Fibroblast of villous mesenchyme (primary cell): Measurements from ENCODE around the gene PIGC. TPM values are rescaled to one million over a fixed set of nuclear protein-coding genes. Genes with fewer than 3 reads are reported as not detected.

Experiments
- DNase-seq: peaks from one replicate; pipeline ENCODE4 v3.0.0-alpha.2; 2010; ENCODE audit warnings: low read depth
- H3K4me3 ChIP-seq: 2 replicates; pipeline ENCODE4 v1.5.1; 2011; ENCODE audit warnings: low read depth, mild to moderate bottlenecking, low read length
- CTCF ChIP-seq: IDR thresholded peaks from 2 replicates; pipeline ENCODE4 v1.5.1; 2012; ENCODE audit warnings: low read depth, mild to moderate bottlenecking, low read length; ENCODE audit not compliant: insufficient read depth
- total RNA-seq: library from RNA; depleted of rRNA; stranded (reverse); fragments of >200 nt; gene quantifications from 2 replicates; pipeline ENCODE4 v1.2.3, GENCODE V29; 2012

Gene PIGC
- total RNA-seq, 1 donor: 16.4 TPM

GRCh38 chr1:172393354-172393753, 50.5 kb downstream of the PIGC start:
- no peak for TF ChIP-seq CTCF
- DNase-seq: no peak
- no peak overlapping the region for H3K4me3 ChIP-seq

GRCh38 chr1:172391976-172392375, 51.9 kb downstream of the PIGC start:
- no peak for DNase-seq
- no peak overlapping the region for H3K4me3 ChIP-seq
- TF ChIP-seq CTCF: no peak

Other genes with a start within 250 kb of the PIGC start
- not detected in 2 replicates for gene C1orf105, start 23.4 kb downstream of the PIGC start, total RNA-seq
- 38.7 and 56.1 TPM in 2 replicates for gene SUCO, start 89.1 kb upstream of the PIGC start, total RNA-seq
- not detected in 2 replicates for gene FASLG, start 215.0 kb upstream of the PIGC start, total RNA-seq